Stimulated activated CD8-positive, alpha-beta memory T cell treated with anti-CD3 and anti-CD28 coated beads, Interleukin-12 subunit alpha, Interleukin-12 subunit beta, amount 100 ng/mL, for 24 hours (primary cell): Measurements from ENCODE around the gene MYMX.
A peak's percentile ranks its signal among the peaks of the same experiment; 100 is the strongest.

Experiments used
- DNase-seq: peaks from one replicate; pipeline ENCODE4 v3.0.0-alpha.2; 2020; ENCODE audit errors: extremely low read depth

MYMX gene

GRCh38 chr6:44232676-44233566 lies 16.2 kb downstream of the MYMX start:
- DNase-seq, result no peak

- no peak for DNase-seq
Observed at GRCh38 chr6:44233567-44234100, 16.9 kb downstream of the MYMX start.

GRCh38 chr6:44234101-44235025 lies 17.6 kb downstream of the MYMX start:
- no peak for DNase-seq

- no peak for DNase-seq
Observed at GRCh38 chr6:44235269-44235668, 18.5 kb downstream of the MYMX start.

- no peak for DNase-seq
Observed at GRCh38 chr6:44235891-44236516, 19.3 kb downstream of the MYMX start.

DNA sequence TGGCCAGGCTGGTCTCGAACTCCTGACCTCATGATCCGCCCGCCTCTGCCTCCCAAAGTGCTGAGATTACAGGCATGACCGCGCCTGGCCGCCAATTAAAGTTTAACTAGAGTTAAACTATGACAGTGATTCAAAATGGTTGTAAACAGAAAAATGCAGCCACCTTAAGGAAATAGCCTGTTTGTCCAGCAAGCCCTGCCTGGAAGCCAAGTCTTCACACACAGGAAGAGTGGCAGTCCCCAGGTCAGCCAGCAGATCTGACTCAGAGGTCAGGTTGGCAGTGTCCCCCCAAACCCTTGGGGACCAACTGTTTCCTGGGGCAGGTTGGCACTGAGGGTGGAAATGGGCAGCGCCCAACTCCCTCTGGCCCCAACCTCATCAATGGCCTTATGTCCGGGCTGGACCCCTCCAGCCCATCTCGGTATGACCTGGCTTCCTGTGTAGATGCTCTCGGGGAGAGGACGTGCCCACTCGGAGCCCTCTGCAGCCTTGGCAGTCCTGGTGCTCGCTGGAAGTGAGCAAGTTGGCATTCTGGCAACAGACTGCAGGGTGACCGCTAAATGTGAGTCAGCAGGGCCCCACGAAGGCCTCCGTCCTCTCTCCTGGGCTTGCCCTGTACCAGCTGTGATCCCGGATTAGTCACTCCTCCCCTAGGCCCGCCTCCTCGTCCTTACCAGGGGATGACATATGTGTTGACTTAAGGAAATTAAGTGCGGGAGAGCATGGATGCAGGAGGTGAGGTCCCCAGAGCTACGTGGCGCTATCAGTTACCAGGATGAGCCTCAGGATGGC lies 20.5 kb downstream of the MYMX start:
- DNase-seq, result no peak

DNA sequence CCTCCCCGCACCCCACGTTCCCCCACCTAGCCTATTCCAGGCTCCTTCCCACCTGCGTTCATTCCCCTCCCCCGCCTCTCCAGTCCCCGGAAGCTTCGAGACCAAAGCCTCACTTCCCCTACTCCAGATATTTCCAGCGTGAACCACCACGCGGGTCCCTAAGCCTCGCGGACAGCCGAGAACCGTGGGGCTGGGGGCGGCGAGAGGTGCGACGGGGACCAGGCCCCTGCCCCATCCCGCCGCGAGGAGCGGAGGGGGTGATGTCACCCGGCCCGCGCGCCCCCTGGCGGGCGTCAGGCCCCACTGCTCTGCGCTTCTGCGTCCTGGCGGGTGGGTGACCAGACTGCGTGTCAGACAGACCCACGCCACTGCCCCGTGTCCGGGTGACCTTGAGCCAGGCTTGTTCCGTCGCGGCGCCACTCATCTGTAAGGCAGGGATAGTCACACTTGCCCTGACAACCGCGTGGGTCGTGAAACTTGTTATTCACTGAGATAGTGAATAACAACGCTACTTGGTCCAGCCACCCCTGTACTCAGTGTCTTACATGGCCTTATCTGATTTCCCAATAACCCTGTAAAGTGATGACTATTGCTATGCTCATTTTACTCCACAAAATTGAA lies 21.2 kb downstream of the MYMX start:
- no peak for DNase-seq

DNA sequence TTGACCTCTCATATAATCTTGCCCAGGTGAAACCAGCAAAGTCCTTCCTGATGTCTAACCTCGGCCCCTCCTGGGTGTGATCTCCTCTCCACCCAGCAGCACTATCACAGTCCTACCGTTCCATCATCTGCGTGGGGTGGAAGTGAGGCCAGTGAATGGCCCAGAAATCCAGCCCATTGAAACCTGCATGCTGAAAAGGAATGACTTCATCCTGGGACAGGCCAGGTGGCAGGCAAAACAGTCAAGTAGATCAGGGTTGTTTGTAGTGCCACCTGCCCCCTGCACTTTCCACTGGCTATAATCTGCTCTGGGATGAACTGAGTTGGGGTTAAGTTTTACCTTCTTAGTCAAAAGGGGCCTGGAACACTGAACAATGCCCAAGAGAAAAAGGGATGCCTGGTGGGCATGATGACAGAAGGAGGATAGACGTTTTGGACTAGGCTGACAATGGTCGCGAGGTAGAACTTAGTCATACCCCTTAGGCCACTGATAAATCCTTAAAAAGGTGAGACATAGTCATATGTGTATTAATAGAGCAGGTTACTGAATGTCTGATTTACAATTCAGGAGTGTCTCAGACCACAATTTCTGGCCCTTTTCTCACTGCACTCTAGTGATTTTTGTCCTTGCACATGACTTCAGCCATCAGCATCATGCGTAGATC lies 22.1 kb downstream of the MYMX start:
- no peak for DNase-seq

DNA sequence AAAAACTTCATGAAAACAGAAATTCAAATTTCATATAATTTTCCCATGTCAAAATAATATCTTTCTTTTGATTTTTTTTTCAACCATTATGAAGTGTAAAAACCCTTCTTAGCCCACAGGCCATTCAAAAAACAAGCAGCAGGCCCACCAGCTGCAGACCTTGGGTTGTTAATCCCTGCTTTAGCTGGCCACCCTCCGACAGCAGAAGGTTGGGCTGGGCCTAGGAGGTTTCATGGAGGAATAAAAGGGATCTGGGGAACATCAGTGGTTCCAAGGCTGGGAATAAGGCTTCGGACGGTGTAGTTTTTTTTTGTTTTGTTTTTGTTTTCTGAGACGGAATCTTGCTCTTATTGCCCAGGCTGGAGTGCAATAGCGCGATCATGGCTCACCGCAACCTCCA lies 26.6 kb downstream of the MYMX start:
- DNase-seq, result no peak

DNA sequence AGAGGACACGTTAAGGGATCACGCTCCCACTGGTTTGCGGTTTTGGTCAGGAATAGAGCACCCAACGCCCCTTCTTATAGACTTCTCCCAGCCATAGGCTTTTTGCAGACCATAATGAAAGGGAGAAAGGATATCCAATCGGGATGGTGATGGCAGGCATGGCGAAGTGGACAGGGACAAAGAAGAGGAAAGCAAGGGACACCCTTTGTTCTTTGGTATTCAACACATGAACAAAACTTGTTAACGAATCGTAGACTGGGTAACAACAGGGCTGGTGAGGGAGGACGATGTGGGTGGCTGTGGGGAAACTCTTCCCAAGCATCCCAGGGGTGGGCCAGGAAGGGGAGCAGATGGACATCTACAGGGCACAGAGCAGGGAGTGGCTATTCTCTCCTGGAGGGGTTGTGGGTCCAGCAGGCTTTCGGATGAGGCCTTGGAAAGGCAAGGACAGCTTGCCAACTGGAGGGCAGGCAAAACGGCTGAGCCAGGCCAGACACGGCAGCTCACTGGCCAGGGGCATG lies 28.7 kb downstream of the MYMX start:
- DNase-seq, result no peak

DNA sequence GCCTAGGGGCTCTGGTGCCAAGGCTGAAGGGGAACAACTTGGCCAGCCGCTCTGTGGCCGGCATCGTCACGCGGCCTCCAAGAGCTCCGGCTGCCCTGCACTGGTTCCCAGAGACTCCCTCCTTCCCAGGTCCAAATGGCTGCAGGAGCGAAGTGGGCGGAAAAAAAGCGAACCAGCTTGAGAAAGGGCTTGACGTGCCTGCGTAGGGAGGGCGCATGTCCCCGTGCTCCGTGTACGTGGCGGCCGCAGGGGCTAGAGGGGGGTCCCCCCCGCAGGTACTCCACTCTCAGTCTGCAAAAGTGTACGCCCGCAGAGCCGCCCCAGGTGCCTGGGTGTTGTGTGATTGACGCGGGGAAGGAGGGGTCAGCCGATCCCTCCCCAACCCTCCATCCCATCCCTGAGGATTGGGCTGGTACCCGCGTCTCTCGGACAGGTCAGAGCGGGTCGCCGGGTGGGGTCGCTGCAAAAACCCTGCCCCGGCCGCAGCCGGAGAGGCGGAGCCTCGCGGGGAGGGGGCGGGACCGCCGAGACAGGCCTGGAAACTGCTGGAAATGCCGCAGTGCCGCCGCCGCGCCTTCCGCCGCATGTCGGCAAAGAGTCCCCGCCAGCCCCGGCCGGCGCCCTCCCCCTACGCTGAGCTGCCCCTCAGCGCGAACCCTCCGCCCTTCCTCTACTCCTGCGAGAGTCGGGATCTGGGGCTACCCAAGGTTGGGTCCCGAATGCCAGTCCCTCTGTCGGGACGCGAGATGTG lies 29.4 kb downstream of the MYMX start:
- DNase-seq, result peak; percentile 73

- DNase-seq, result peak; percentile 86
Observed at GRCh38 chr6:44246663-44247337, 30.1 kb downstream of the MYMX start, which contains the start of gene HSP90AB1. Gene HSP90AB1 (plus strand): TSS chr6:44247101. CDS start chr6:44248630, 1,529 bp downstream.

DNA sequence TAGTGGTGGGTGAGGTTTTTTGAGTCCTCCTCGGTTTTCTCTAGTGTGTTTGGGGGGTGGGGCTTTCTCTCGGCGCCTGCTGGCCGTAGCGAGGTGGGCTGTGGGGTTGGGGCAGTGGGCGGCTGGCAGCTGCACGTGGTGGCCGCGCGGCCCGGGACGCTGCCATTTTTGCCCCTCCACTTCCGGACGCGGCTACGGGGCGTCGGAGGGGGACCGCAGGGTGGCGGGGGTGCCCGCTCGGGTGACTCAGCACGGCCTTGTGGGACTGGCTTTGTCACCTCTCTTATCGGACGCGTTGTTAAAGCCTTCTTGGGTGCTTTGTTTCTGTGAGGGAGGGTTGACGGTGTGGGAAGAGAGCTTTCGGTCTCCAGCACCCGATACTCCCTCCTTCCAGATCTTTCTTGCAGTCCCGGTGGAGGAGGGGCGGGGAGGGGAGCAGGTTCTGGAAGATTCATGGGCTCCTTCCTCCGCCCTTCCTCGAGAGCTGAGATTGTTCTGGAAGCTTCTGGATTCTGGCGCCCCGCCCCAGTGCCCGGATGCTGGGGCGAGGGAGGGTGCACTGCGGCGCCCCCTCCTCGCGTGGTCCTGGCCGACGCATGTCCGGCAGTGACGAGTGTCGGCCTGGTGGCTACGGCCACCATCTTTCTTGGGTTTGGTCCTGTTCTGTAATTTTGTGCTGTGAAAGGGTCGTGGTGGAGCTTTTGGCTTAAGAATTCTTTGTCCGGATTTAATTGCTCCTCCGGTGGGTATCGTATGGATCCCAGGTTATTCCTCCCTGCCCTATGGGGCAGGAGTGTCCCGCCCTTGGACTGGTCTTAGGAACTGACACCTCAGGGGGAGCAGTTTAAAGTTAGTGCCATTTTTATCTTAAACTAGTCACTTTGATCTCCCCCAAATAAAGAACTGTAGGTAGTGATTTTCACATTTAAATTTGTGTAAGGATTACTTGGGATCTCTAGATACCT lies 30.9 kb downstream of the MYMX start:
- DNase-seq, result peak; percentile 75

- no peak for DNase-seq
Observed at GRCh38 chr6:44248579-44248978, 31.9 kb downstream of the MYMX start.

DNA sequence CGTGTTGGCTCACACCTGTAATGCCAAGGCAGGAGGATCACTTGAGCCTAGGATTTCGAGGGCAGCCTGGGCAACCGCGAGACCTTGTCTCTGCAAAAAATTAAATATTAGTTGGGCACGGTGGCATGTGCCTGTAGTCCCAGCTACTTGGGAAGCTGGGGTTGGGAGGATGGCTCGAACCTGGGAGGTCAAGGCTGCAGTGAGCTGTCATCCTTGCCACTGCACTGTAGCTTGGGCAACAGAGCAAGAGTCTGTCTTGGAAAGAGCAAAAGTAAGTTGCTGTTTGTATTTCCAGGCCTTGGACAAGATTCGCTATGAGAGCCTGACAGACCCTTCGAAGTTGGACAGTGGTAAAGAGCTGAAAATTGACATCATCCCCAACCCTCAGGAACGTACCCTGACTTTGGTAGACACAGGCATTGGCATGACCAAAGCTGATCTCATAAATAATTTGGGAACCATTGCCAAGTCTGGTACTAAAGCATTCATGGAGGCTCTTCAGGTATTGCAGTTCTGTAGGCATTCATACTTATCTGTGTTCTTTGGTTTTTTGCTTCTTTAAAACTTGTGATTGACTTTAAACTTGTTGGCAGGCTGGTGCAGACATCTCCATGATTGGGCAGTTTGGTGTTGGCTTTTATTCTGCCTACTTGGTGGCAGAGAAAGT lies 32.5 kb downstream of the MYMX start:
- no peak for DNase-seq

DNA sequence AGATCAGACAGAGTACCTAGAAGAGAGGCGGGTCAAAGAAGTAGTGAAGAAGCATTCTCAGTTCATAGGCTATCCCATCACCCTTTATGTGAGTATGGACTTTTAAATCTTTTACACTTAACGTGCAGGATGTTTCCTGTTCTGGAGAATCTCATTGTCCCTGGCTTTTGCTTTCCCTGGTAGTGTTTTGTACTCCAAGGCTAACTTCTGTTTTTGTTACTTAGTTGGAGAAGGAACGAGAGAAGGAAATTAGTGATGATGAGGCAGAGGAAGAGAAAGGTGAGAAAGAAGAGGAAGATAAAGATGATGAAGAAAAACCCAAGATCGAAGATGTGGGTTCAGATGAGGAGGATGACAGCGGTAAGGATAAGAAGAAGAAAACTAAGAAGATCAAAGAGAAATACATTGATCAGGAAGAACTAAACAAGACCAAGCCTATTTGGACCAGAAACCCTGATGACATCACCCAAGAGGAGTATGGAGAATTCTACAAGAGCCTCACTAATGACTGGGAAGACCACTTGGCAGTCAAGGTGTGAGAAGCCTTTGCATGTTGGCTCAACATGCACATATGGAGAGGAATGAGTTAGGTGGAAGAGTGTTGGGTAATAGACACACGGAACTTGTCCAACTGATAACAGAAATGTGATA lies 33.5 kb downstream of the MYMX start:
- no peak for DNase-seq
